Esophagus squamous epithelium (tissue), 4 donors: Measurements from ENCODE around the gene AP5Z1.

Experiments
- CTCF ChIP-seq, 6 experiments: fragments of 450-650 bp in 4 of 6; fragments of 200-600 bp in 2 of 6; sonication (generic) in 2 of 6; IDR thresholded peaks; one replicate each; pipeline ENCODE4 v1.5.1; 2016 to 2019; ENCODE audit warnings: antibody characterized with exemption in 6 of 6, mild to moderate bottlenecking in 4 of 6, moderate library complexity in 4 of 6
- POLR2A ChIP-seq, 4 donors: fragments of 450-650 bp; IDR thresholded peaks; one replicate each; pipeline ENCODE4 v1.6.1; 2017; ENCODE audit warnings: antibody characterized with exemption in 4 of 4, mild to moderate bottlenecking in 4 of 4, moderate library complexity in 3 of 4

- TF ChIP-seq CTCF (IDR thresholded peaks at IDR 0.05) (no peak), POLR2A (IDR thresholded peaks at IDR 0.05) (no peak)
Observed at GRCh38 chr7:4784799-4785198, 9.4 kb downstream of the AP5Z1 start.
